A549 (cell line): ENCODE measurements around the gene CEP78.

Source experiments
- CHD2 ChIP-seq: fragments of 150-350 bp; IDR thresholded peaks from 2 replicates; pipeline ENCODE4 v1.6.1; 2014; ENCODE audit warnings: low read length; ENCODE audit not compliant: partially characterized antibody
- EP300 ChIP-seq, 2 experiments: fragments of >200 bp; sonication (Bioruptor Twin); formaldehyde crosslinking; IDR thresholded peaks; 2 replicates in 1 of 2; 3 replicates in 1 of 2; pipeline ENCODE4 v1.6.1; 2016 to 2017
- JUNB ChIP-seq: fragments of >200 bp; sonication (Bioruptor Twin); formaldehyde crosslinking; IDR thresholded peaks from 2 replicates; pipeline ENCODE4 v1.6.1; 2016
- ZFP36 ChIP-seq: fragments of 450-650 bp; IDR thresholded peaks from 2 replicates; pipeline ENCODE4 v1.6.1; 2014; ENCODE audit warnings: borderline replicate concordance; ENCODE audit not compliant: partially characterized antibody
- TF ChIP-seq, protein P1 (sequence below): fragments of >200 bp; sonication (Bioruptor Twin); formaldehyde crosslinking; IDR thresholded peaks from 3 replicates; pipeline ENCODE4 v1.5.1; 2016

DNA sequence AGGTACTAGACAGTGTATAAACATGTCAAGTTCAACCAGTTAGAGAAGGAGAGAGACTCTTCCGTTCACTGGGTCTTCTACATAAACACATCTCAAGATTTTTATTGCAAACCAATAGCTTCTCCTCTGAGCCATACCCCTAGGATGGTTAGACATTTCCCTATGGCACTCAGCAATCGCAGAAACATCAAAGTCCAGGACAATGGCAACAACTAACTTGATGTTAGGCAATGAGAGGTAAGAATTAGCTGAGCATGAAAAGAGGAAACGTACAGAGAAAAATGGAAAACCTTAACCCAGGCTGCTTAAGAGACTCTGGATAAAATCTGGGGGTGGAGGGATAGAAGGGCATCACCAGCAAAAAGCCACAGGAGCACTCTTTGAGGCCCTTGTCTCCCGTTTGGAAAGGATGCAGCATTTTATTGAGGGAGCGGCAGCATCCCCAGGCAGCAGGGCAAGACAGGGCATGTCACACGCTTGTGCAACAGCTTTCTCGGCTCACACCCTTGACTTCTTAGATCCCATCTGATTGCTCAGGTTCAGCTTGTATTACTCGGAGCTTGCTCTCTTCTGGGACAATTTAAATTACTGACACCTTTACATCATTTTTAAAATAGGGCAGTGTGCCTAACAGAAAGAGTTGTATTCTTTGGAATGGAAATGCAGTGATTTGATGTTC is 52.5 kb downstream of the CEP78 start:
- no peak for TF ChIP-seq EP300 (IDR thresholded peaks at IDR 0.05)
- TF ChIP-seq, protein P1, sequence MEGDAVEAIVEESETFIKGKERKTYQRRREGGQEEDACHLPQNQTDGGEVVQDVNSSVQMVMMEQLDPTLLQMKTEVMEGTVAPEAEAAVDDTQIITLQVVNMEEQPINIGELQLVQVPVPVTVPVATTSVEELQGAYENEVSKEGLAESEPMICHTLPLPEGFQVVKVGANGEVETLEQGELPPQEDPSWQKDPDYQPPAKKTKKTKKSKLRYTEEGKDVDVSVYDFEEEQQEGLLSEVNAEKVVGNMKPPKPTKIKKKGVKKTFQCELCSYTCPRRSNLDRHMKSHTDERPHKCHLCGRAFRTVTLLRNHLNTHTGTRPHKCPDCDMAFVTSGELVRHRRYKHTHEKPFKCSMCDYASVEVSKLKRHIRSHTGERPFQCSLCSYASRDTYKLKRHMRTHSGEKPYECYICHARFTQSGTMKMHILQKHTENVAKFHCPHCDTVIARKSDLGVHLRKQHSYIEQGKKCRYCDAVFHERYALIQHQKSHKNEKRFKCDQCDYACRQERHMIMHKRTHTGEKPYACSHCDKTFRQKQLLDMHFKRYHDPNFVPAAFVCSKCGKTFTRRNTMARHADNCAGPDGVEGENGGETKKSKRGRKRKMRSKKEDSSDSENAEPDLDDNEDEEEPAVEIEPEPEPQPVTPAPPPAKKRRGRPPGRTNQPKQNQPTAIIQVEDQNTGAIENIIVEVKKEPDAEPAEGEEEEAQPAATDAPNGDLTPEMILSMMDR, result no peak
- TF ChIP-seq ZFP36, result no peak
- no peak for TF ChIP-seq CHD2
- TF ChIP-seq JUNB, result no peak
